ENCODE measurements around the gene WFIKKN2. TPM values are rescaled to one million over a fixed set of nuclear protein-coding genes. Genes with fewer than 3 reads are reported as not detected.

WFIKKN2 gene
- total and polyA plus RNA-seq, 8 donors: 0.65 to 1.2 (median 1.0) TPM; not detected in 2

DNA sequence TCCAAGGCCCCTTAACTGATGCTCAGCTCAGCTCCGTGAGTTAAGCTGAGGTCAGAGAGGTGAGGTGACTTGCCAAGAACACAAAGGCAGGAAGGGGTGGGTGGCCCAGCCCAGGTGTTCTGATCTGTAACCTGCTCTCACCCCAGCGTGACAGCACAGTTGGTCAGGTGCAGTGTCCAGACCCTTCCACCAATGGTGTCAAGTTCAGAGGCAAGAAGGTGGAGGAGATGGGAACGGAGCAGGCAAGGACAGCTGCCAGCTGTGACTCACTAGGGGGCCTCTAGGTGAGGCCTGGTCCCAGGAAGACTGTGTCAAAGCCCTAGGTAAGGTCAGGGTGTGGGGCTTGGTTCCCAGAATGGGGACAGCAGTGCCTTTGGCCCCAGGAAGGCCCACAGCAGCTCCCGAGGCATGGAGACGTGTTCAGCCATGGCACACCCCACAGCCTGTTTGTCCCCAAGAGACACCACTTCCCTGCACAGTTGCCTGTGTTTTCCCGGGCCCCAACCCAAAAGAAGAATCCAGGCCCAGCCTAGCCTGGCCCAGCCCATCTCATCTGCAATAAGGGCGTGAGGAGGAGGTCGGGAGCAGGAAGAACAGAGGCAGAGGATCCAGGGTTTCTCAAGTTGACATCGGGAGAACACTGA, 7.2 kb downstream of the WFIKKN2 start:
- TF ChIP-seq, protein P1, sequence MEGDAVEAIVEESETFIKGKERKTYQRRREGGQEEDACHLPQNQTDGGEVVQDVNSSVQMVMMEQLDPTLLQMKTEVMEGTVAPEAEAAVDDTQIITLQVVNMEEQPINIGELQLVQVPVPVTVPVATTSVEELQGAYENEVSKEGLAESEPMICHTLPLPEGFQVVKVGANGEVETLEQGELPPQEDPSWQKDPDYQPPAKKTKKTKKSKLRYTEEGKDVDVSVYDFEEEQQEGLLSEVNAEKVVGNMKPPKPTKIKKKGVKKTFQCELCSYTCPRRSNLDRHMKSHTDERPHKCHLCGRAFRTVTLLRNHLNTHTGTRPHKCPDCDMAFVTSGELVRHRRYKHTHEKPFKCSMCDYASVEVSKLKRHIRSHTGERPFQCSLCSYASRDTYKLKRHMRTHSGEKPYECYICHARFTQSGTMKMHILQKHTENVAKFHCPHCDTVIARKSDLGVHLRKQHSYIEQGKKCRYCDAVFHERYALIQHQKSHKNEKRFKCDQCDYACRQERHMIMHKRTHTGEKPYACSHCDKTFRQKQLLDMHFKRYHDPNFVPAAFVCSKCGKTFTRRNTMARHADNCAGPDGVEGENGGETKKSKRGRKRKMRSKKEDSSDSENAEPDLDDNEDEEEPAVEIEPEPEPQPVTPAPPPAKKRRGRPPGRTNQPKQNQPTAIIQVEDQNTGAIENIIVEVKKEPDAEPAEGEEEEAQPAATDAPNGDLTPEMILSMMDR (IDR thresholded peaks at IDR 0.05): no peak
- Histone ChIP-seq H3K4me3 (no peak overlapping the region), H3K9me3 (no peaks in the 10 kb centered on the region), H3K36me3 (no peaks in the 10 kb centered on the region), H3K4me1 (no peaks in the 10 kb centered on the region), H3K27me3 (no peaks in the 10 kb centered on the region), H3K27ac (no peak overlapping the region)
- DNase-seq (no peak), ATAC-seq (no peak)
- intact Hi-C loops (cut with DNase I): loop anchor here (5.0 to 10.0 kb wide), 2 partner anchors 60 to 112 kb away; no protein-coding TSS in a partner anchor

- TF ChIP-seq, protein P1 (IDR thresholded peaks at IDR 0.05): no peak
- H3K27me3 ChIP-seq: no peaks in the 10 kb centered on the region
- no peak for DNase-seq
- intact Hi-C loops (cut with DNase I): loop anchor here (5.0 to 10.0 kb wide), 2 partner anchors 61 to 111 kb away; no protein-coding TSS in a partner anchor
- no peak overlapping the region for H3K4me3 ChIP-seq
- H3K36me3 ChIP-seq: no peaks in the 10 kb centered on the region
- no peak overlapping the region for H3K27ac ChIP-seq
- H3K4me1 ChIP-seq: no peaks in the 10 kb centered on the region
- no peak for ATAC-seq
- H3K9me3 ChIP-seq: peaks cover 0 to 5% of the 10 kb centered on the region in 2 donors
Measured at GRCh38 chr17:50843150-50843905, 7.9 kb downstream of the WFIKKN2 start.

DNA sequence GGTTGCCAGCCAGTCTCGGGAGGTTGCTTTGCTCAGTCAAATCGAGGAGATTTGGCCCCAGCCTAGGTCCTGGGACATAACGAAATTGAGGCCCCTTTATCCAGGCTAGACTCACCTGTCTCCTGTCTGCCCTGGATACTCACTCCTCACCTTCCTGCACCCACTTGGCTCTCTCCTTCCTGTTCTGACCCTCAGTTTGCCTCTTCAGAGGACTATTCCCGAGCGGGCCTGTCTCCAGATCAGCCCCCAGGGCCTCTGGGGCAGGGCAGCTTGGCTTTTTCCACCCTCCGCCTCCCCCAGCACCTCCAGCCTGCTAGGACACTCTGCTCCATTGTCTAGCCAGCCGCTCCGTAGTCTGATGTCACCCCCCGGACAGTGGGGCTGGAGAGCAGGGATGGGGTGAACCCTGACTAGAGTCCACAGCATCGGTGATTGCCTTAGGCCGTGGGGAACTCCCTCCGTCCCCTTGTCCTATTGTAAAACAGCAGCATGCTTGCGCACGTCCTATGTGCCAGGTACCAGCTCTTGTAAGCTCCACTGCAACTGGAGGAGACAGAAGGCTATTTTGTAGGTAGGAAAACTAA, 8.8 kb downstream of the WFIKKN2 start:
- no peak for DNase-seq
- intact Hi-C loops (cut with DNase I): loop anchor here (5.0 to 10.0 kb wide), 2 partner anchors 62 to 111 kb away; no protein-coding TSS in a partner anchor
- H3K9me3 ChIP-seq: peaks cover 0 to 11% of the 10 kb centered on the region in 2 donors

DNA sequence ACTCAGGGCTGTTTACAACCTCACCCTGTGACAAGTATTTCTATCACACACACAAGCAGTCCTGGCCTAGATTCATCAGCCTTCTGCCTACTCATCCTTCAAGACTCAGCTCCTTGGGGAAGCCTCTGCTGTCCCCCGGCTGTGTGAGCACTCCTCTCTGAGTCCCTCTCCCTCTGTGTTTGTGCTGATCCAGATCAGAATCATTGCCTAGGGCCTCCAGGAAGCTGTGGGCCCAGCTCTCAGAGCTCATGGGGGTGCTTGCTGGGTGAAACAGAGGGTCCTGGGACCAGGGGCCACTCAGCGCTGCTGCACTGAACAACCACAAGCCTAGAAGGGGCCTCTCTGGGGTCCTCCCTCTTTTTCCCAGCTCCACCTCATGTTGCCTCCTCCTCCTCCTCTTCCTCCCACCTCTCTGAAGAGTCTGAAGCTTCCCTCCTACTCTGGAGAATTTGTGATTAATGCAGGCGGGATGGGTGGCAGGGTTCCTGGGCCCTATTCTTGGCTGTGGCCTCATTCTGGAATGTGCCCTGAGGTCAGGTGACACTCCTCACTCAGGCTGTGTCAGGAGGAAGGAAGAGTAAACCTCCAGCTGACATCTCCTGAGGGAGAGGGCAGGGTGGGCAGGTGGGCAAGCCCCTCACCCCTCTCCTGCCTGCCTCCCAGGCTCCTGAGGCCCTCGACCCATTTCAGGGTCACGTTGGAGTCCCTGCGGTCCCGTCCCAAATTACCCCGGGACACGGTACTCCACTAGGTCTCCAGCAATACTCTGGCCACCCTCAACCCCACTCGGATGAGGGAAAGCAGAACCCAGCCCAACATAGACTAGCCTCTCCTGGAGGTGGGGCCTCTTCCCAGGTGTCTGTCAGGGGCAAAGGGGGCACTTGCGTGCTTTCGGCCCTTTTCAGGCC, 10.1 kb downstream of the WFIKKN2 start:
- no peaks in the 10 kb centered on the region for H3K4me1 ChIP-seq
- no peaks in the 10 kb centered on the region for H3K27me3 ChIP-seq
- no peak overlapping the region for H3K4me3 ChIP-seq
- intact Hi-C loops (cut with DNase I): loop anchor here in 1 of 2 donors (10.0 kb wide), 1 partner anchor 109 kb away; no protein-coding TSS in a partner anchor
- DNase-seq (no peak), ATAC-seq (peak; percentile 50)
- peaks cover 0 to 12% of the 10 kb centered on the region in 2 donors for H3K9me3 ChIP-seq
- no peaks in the 10 kb centered on the region for H3K36me3 ChIP-seq
- TF ChIP-seq, protein P1 (IDR thresholded peaks at IDR 0.05): no peak
- no peak overlapping the region for H3K27ac ChIP-seq

More for the DNA sequence above, 8.8 kb downstream of the WFIKKN2 start:
- H3K36me3 ChIP-seq: no peaks in the 10 kb centered on the region
- TF ChIP-seq, protein P1 (IDR thresholded peaks at IDR 0.05): no peak
- no peaks in the 10 kb centered on the region for H3K27me3 ChIP-seq
- H3K4me1 ChIP-seq: no peaks in the 10 kb centered on the region
- H3K27ac ChIP-seq: no peak overlapping the region
- ATAC-seq: no peak
- H3K4me3 ChIP-seq: no peak overlapping the region

All from left lung (tissue), 10 donors.